GM18507 (cell line): ENCODE results near the gene MAD1L1.

Experiments used
- DNase-seq: peaks from one replicate; pipeline ENCODE4 v3.0.0; 2011; ENCODE audit warnings: low read depth; ENCODE audit not compliant: insufficient read length; ENCODE audit errors: extremely low spot score
- FAIRE-seq: peaks from 2 replicates; lab custom pipeline; 2011; peaks lifted over from hg19 to GRCh38; lab: Jason Lieb, UNC

The MAD1L1 gene

GRCh38 chr7:1767524-1767923, 465.2 kb downstream of the MAD1L1 start:
- DNase-seq = no peak
- FAIRE-seq = no peak
